Breast epithelium (tissue), 3 donors: ENCODE data around the gene SNRNP200.

Source experiments
- POLR2A ChIP-seq: fragments of 450-650 bp; IDR thresholded peaks from one replicate; pipeline ENCODE4 v1.6.1; 2016; ENCODE audit warnings: antibody characterized with exemption, mild to moderate bottlenecking, moderate library complexity
- TF ChIP-seq, protein P1 (sequence below), 3 donors: fragments of 450-650 bp; IDR thresholded peaks; one replicate each; pipeline ENCODE4 v1.5.1; 2016 to 2017; ENCODE audit warnings: antibody characterized with exemption in 3 of 3, mild to moderate bottlenecking in 3 of 3, moderate library complexity in 3 of 3

- TF ChIP-seq, protein P1, sequence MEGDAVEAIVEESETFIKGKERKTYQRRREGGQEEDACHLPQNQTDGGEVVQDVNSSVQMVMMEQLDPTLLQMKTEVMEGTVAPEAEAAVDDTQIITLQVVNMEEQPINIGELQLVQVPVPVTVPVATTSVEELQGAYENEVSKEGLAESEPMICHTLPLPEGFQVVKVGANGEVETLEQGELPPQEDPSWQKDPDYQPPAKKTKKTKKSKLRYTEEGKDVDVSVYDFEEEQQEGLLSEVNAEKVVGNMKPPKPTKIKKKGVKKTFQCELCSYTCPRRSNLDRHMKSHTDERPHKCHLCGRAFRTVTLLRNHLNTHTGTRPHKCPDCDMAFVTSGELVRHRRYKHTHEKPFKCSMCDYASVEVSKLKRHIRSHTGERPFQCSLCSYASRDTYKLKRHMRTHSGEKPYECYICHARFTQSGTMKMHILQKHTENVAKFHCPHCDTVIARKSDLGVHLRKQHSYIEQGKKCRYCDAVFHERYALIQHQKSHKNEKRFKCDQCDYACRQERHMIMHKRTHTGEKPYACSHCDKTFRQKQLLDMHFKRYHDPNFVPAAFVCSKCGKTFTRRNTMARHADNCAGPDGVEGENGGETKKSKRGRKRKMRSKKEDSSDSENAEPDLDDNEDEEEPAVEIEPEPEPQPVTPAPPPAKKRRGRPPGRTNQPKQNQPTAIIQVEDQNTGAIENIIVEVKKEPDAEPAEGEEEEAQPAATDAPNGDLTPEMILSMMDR (IDR thresholded peaks at IDR 0.05) = no peak
- no peak for TF ChIP-seq POLR2A
These were observed 9.7 kb upstream of the SNRNP200 start for GRCh38 chr2:96315005-96315399.
